ENCODE results near the gene FLCN. TPM values are rescaled to one million over a fixed set of nuclear protein-coding genes. Genes with fewer than 3 reads are reported as not detected.

FLCN gene
- total and polyA plus RNA-seq, 2 of the 13 experiments (the other 11 are each of a cell fraction or from before 2014, with no cell fraction given), result 16.6 to 24.9 TPM

DNA sequence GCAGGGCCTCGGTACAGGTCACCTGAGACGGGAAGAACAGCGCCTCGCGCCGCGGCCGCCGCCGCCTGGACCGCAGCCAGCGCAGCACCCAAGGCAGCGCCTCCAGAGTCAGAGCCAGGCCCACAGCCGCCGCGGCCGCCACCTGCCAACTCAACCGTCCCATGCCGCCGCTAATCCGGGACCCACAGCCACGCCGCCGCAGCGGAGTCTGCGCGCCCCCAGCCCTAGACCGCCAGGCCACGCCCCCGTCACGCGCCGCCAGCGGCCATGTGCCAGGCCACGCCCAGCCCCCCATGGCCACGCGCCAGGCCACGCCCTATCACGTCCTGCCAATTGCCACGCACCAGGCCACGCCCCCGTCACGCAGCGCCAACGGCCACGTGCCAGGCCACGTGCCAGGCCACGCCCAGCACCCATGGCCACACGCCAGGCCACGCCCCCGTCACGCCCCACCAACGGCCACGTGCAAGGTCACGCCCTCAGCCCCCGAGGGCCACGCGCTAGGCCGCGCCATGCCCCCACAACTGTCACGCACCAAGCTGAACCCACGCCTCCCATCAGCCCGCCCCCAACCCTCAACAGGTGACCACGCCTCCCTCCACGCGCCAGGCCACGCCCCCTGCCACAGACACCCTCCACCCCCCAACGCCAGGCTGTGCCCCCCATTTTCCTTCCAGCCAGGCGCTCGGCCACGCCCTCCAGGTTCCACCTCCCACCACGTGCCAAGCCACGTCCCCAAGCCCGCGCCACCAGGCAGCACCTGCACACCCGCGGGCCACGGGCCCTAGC lies 30.6 kb downstream of the FLCN start, which contains the start of gene PLD6 (continued):
- TF ChIP-seq REXO4 (CRISPR knock-in tag; IDR thresholded peaks at IDR 0.05; ENCODE audit: borderline replicate concordance), result peak; percentile 94
- TF ChIP-seq ZNF451 (CRISPR knock-in tag; IDR thresholded peaks at IDR 0.05), result peak; percentile 100
- TF ChIP-seq PPARG (CRISPR knock-in tag; conservative IDR thresholded peaks at IDR 0.05), result no peak
- no peak for TF ChIP-seq CEBPG (CRISPR knock-in tag; IDR thresholded peaks at IDR 0.05)
- peak; percentile 92 for TF ChIP-seq ZBTB38 (CRISPR knock-in tag; IDR thresholded peaks at IDR 0.05)
- TF ChIP-seq ZNF816 (CRISPR knock-in tag; IDR thresholded peaks at IDR 0.05; ENCODE audit: borderline replicate concordance), result no peak
- no peak for TF ChIP-seq RORA (CRISPR knock-in tag; IDR thresholded peaks at IDR 0.05)
- TF ChIP-seq ZSCAN9 (CRISPR knock-in tag; IDR thresholded peaks at IDR 0.05; ENCODE audit: borderline replicate concordance), result no peak
- TF ChIP-seq ZNF331 (CRISPR knock-in tag; IDR thresholded peaks at IDR 0.05), result peak; percentile 45; the same call in 1 of the 2 replicates
- peak; percentile 38 for TF ChIP-seq YY1 (IDR thresholded peaks at IDR 0.05; ENCODE audit: insufficient read depth, insufficient replicate concordance, low read depth, low read length)
- no peak for TF ChIP-seq AHR (CRISPR knock-in tag; IDR thresholded peaks at IDR 0.05)
- no peak for TF ChIP-seq SRSF4 (IDR thresholded peaks at IDR 0.05; ENCODE audit: low read depth, low read length, poor library complexity, severe bottlenecking)
- TF ChIP-seq, protein P1, sequence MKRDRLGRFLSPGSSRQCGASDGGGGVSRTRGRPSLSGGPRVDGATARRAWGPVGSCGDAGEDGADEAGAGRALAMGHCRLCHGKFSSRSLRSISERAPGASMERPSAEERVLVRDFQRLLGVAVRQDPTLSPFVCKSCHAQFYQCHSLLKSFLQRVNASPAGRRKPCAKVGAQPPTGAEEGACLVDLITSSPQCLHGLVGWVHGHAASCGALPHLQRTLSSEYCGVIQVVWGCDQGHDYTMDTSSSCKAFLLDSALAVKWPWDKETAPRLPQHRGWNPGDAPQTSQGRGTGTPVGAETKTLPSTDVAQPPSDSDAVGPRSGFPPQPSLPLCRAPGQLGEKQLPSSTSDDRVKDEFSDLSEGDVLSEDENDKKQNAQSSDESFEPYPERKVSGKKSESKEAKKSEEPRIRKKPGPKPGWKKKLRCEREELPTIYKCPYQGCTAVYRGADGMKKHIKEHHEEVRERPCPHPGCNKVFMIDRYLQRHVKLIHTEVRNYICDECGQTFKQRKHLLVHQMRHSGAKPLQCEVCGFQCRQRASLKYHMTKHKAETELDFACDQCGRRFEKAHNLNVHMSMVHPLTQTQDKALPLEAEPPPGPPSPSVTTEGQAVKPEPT (CRISPR knock-in tag; IDR thresholded peaks at IDR 0.05; ENCODE audit: low read depth), result peak; percentile 91; the same call in 1 of the 2 replicates
- peak; percentile 48 for TF ChIP-seq RAD21 (CRISPR knock-in tag; IDR thresholded peaks at IDR 0.05)
- peak; percentile 41; the same call in 1 of the 2 replicates for TF ChIP-seq ZNF562 (CRISPR knock-in tag; IDR thresholded peaks at IDR 0.05; ENCODE audit: borderline replicate concordance)
- peak; percentile 68; the same call in 1 of the 2 replicates for TF ChIP-seq KDM1A (CRISPR knock-in tag; IDR thresholded peaks at IDR 0.05)
- no peak for TF ChIP-seq ZKSCAN5 (CRISPR knock-in tag; IDR thresholded peaks at IDR 0.05)
- TF ChIP-seq ZNF614 (CRISPR knock-in tag; IDR thresholded peaks at IDR 0.05; ENCODE audit: borderline replicate concordance), result no peak
- no peak; the same call in 1 of the 2 replicates for TF ChIP-seq BCL6 (CRISPR knock-in tag; IDR thresholded peaks at IDR 0.05)
- no peak for TF ChIP-seq ZNF549 (CRISPR knock-in tag; IDR thresholded peaks at IDR 0.05)
- no peak for TF ChIP-seq TP53 (CRISPR knock-in tag; conservative IDR thresholded peaks at IDR 0.05)
- TF ChIP-seq, protein P2, sequence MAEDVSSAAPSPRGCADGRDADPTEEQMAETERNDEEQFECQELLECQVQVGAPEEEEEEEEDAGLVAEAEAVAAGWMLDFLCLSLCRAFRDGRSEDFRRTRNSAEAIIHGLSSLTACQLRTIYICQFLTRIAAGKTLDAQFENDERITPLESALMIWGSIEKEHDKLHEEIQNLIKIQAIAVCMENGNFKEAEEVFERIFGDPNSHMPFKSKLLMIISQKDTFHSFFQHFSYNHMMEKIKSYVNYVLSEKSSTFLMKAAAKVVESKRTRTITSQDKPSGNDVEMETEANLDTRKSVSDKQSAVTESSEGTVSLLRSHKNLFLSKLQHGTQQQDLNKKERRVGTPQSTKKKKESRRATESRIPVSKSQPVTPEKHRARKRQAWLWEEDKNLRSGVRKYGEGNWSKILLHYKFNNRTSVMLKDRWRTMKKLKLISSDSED (CRISPR knock-in tag; IDR thresholded peaks at IDR 0.05), result peak; percentile 69; the same call in 1 of the 2 replicates
- TF ChIP-seq, protein P3, sequence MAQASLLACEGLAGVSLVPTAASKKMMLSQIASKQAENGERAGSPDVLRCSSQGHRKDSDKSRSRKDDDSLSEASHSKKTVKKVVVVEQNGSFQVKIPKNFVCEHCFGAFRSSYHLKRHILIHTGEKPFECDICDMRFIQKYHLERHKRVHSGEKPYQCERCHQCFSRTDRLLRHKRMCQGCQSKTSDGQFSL (CRISPR knock-in tag; IDR thresholded peaks at IDR 0.05), result peak; percentile 33
